Subcutaneous adipose tissue (tissue), 4 donors: ENCODE measurements around the gene RAD51B. TPM values are rescaled to one million over a fixed set of nuclear protein-coding genes. Genes with fewer than 3 reads are reported as not detected.

Source experiments
- CTCF ChIP-seq: fragments of 450-650 bp; IDR thresholded peaks from one replicate; pipeline ENCODE4 v1.5.1; 2016; ENCODE audit warnings: low read depth, mild to moderate bottlenecking, control low read depth, antibody characterized with exemption, moderate library complexity
- total RNA-seq, 4 donors: library from RNA; depleted of rRNA; stranded (reverse); fragments of >200 nt; gene quantifications; one replicate each; pipeline ENCODE4 v1.1.0, GENCODE V29; 2016

RAD51B gene
- total RNA-seq, 4 donors from 2014 or later: 9.7 to 24.1 (median 16.7) TPM

GRCh38 chr14:68639758-68640574 is 820.4 kb downstream of the RAD51B start:
- no peak for TF ChIP-seq CTCF

GRCh38 chr14:68643673-68644072 is 824.1 kb downstream of the RAD51B start:
- TF ChIP-seq CTCF: no peak

- TF ChIP-seq CTCF: no peak
Observed at GRCh38 chr14:68644101-68644500, 824.5 kb downstream of the RAD51B start.

GRCh38 chr14:68645371-68645770 is 825.8 kb downstream of the RAD51B start:
- no peak for TF ChIP-seq CTCF

- TF ChIP-seq CTCF: no peak
Observed at GRCh38 chr14:68649476-68650189, 830.1 kb downstream of the RAD51B start.

GRCh38 chr14:68650404-68650994 is 830.9 kb downstream of the RAD51B start:
- TF ChIP-seq CTCF: no peak

- TF ChIP-seq CTCF: no peak
Observed at GRCh38 chr14:68651075-68651474, 831.5 kb downstream of the RAD51B start.
